ENCODE measurements around the gene STX16. TPM values are rescaled to one million over a fixed set of nuclear protein-coding genes. Genes with fewer than 3 reads are reported as not detected.

Gene STX16
- total RNA-seq, 1 donor from 2014 or later, result 66.9 TPM

DNA sequence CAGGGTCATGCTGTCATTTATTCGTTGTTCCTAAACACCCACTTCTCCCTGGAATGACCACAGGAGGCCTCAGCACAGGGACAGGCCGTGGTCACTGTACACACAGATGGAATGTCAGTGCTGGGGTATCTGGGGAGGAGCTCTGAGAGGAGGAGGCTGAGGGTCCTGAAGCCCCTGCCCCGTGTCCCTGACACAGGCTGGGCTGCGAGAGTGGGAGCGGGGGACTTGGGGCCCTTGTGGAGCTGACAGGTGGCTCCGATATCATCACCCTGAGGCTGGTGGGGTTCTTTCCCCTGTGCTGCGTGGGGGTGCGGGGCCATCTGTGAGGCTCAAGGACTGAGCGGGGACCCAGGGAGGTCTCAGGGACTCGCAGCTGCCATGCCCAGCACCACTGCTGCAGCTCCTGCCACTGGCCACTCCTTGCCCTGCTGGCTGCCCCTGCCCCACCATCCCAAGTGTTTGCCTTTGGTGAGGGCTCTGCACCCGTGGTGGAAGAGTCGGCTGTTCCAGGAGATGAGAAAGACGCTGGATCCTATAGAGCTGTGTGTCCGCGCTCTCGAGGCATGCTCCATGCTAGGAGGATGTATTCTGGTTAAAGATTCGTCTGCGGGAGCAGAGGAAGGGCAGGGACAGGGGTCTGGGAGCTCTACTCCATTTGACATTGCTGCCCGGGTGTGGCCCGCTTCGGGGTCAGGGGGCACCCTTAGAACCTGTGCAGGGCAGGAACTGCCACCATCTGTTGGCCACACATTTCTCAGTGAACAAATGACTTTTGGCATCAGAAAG is 60.4 kb downstream of the STX16 start:
- H3K4me3 Mint-ChIP-seq (ENCODE audit: unreplicated experiment), result no peak overlapping the region
- TF ChIP-seq, protein P1, sequence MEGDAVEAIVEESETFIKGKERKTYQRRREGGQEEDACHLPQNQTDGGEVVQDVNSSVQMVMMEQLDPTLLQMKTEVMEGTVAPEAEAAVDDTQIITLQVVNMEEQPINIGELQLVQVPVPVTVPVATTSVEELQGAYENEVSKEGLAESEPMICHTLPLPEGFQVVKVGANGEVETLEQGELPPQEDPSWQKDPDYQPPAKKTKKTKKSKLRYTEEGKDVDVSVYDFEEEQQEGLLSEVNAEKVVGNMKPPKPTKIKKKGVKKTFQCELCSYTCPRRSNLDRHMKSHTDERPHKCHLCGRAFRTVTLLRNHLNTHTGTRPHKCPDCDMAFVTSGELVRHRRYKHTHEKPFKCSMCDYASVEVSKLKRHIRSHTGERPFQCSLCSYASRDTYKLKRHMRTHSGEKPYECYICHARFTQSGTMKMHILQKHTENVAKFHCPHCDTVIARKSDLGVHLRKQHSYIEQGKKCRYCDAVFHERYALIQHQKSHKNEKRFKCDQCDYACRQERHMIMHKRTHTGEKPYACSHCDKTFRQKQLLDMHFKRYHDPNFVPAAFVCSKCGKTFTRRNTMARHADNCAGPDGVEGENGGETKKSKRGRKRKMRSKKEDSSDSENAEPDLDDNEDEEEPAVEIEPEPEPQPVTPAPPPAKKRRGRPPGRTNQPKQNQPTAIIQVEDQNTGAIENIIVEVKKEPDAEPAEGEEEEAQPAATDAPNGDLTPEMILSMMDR (IDR thresholded peaks at IDR 0.05), result no peak
- DNase-seq (ENCODE audit: extremely low spot score, unreplicated experiment), result peak; percentile 80
- H3K4me1 Mint-ChIP-seq (ENCODE audit: unreplicated experiment), result no peaks in the 10 kb centered on the region
- H3K27ac Mint-ChIP-seq (ENCODE audit: unreplicated experiment), result no peak overlapping the region
- no peaks in the 10 kb centered on the region for H3K27me3 Mint-ChIP-seq (ENCODE audit: unreplicated experiment)
- H3K9me3 Mint-ChIP-seq (ENCODE audit: unreplicated experiment), result no peaks in the 10 kb centered on the region
- no peaks in the 10 kb centered on the region for H3K36me3 Mint-ChIP-seq (ENCODE audit: unreplicated experiment)

DNA sequence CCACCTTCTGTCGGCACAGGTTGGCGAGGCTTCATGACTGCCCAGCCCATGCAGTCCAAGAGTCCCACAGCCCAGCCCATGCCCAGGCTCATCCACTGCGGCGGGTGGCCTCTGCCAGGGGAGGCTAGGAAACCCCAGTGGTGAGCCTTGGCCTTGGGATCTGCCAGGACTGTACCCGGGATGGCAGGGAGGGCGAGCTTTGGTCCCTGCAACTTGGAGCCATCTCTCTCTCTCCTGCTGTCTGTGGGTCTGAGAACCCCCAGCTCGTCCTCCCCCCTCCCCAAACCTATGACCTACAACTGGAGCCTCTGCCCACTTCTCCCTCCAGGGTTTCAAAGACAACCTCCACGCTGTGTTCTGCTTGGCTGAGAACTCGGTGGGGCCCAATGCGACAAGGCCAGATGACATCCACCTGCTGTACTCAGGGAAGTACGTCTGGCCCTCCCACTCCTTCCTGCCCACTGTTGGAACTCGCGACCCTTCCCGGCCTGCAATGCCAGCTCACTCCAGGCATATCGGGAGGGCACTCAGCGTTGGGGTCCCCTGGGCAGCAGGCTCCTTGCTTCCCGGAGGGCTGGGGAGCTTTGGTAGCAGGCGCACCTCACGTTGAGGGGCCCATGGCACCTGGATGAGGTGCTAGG is 61.2 kb downstream of the STX16 start:
- H3K4me3 Mint-ChIP-seq (ENCODE audit: unreplicated experiment), result no peak overlapping the region
- H3K36me3 Mint-ChIP-seq (ENCODE audit: unreplicated experiment), result no peaks in the 10 kb centered on the region
- DNase-seq (ENCODE audit: extremely low spot score, unreplicated experiment), result peak; percentile 76

DNA sequence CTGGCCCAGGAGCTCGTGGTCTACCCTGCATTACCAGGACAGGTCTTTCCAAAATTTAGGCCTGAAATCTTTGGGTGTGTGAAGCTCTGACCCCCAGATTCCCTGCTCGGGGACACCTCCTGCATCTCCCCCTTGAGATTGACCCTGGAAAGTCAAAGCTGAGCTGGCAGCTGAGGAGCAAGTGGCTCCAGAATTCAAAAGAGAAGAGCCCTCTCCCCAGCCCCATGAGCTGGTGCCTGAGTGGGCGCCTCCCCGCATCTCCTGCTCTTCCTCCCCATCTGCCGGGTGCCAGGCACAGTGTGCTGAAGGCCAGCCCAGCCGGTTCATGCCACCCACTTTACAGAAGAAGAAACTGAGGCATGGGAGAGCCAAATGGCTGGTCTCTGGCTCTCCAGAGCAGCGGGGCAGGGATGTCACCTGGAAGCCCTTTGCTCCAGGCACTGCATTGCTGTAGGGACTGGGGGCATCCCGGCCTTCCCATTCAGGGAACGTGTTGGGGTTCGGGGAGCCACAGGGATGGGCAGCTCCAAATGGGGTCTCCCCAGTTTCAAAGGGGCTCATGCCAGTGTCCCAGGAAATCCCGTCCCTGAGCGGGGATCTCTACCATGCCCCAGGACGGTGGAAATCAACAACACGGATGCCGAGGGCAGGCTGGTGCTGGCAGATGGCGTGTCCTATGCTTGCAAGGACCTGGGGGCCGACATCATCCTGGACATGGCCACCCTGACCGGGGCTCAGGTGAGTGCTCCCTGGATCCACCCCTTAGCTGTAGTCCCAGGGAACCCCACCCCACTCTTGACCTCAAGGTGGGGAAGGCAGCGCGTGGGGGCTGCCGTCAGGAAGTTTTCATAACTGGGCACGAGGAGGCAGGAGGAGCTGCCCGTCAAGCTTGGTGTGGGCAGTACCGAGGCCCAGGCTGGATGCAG is 62.0 kb downstream of the STX16 start:
- peak; percentile 83 for DNase-seq (ENCODE audit: extremely low spot score, unreplicated experiment)
- no peak overlapping the region for H3K27ac Mint-ChIP-seq (ENCODE audit: unreplicated experiment)
- H3K27me3 Mint-ChIP-seq (ENCODE audit: unreplicated experiment), result no peaks in the 10 kb centered on the region

More for the DNA sequence above, 61.2 kb downstream of the STX16 start:
- Mint-ChIP-seq H3K4me1 (ENCODE audit: unreplicated experiment) (no peaks in the 10 kb centered on the region), H3K9me3 (ENCODE audit: unreplicated experiment) (no peaks in the 10 kb centered on the region), H3K27me3 (ENCODE audit: unreplicated experiment) (no peaks in the 10 kb centered on the region), H3K27ac (ENCODE audit: unreplicated experiment) (no peak overlapping the region)
- TF ChIP-seq, protein P1 (IDR thresholded peaks at IDR 0.05), result no peak

DNA sequence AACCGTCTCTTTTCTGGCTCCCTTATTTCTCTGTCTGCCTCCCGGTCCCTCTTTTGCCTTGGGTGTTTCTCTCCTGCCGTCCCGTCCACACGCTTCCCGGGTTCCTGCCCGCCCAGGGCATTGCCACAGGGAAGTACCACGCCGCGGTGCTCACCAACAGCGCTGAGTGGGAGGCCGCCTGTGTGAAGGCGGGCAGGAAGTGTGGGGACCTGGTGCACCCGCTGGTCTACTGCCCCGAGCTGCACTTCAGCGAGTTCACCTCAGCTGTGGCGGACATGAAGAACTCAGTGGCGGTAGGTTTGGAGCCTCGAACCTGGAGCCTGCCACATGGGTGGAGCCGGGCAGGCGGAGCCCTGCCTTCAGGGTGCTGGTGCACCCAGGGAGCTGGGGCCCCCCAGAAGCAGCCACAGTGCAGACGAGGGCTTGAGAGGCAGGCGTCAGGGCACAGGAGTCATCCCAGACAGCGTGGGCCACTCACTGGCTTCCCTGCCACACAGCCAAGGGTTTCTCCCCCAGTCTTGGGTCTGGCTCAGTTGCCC is 62.8 kb downstream of the STX16 start:
- H3K27me3 Mint-ChIP-seq (ENCODE audit: unreplicated experiment), result no peaks in the 10 kb centered on the region
- no peaks in the 10 kb centered on the region for H3K36me3 Mint-ChIP-seq (ENCODE audit: unreplicated experiment)
- TF ChIP-seq, protein P1 (IDR thresholded peaks at IDR 0.05), result no peak
- H3K27ac Mint-ChIP-seq (ENCODE audit: unreplicated experiment), result no peak overlapping the region
- H3K4me1 Mint-ChIP-seq (ENCODE audit: unreplicated experiment), result no peaks in the 10 kb centered on the region
- no peaks in the 10 kb centered on the region for H3K9me3 Mint-ChIP-seq (ENCODE audit: unreplicated experiment)
- no peak overlapping the region for H3K4me3 Mint-ChIP-seq (ENCODE audit: unreplicated experiment)
- DNase-seq (ENCODE audit: extremely low spot score, unreplicated experiment), result peak; percentile 83

More for the DNA sequence above, 62.0 kb downstream of the STX16 start:
- H3K4me3 Mint-ChIP-seq (ENCODE audit: unreplicated experiment), result no peak overlapping the region
- no peaks in the 10 kb centered on the region for H3K36me3 Mint-ChIP-seq (ENCODE audit: unreplicated experiment)
- TF ChIP-seq, protein P1 (IDR thresholded peaks at IDR 0.05), result no peak
- H3K4me1 Mint-ChIP-seq (ENCODE audit: unreplicated experiment), result no peaks in the 10 kb centered on the region
- H3K9me3 Mint-ChIP-seq (ENCODE audit: unreplicated experiment), result no peaks in the 10 kb centered on the region
